HL-60/S4 treated with retinoic acid at 250 ng/mL for 4 days and 3 days (cell line): ENCODE results near the gene ATN1.

Experiments
- in situ Hi-C: fragments of 300-500 bp; cut with MboI; formaldehyde crosslinking; loops from 2 replicates; pipeline ENCODE4 v1.7.0; 2022; ENCODE audit warnings: low sequenced_read_pairs

The ATN1 gene

DNA sequence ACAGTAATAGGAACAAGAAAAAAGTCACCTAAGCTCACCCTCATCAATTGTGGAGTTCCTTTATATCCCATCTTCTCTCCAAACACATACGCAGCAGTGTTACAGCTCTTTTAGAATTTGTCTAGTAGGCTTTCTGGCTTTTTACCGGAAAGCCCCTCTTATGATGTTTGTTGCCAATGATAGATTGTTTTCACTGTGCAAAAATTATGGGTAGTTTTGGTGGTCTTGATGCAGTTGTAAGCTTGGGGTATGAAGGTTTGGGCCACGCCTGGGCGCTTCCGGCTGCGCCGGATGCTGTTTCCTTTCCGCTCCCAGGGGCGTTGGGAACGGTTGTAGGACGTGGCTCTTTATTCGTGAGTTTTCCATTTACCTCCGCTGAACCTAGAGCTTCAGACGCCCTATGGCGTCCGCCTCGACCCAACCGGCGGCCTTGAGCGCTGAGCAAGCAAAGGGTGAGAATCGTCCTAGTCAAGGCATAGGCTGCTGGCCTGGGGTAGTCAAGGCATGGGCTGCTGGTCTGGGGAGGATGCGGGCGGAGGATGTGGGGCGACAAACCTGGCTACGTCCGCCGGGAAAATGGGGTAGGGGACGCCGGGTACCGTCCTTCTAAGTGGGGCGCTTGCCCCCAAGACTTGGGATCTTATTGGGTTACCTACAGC is 16.1 kb downstream of the ATN1 start, which contains the start of the genes C12orf57 and RNU7-1:
Gene C12orf57 (plus strand): TSS at position 301 of the 659 bp plus-strand sequence. CDS start 100 bp downstream, at position 401.
Gene RNU7-1 (plus strand): TSS at position 95 of the 659 bp plus-strand sequence.
- in situ Hi-C loops: no loop called here

DNA sequence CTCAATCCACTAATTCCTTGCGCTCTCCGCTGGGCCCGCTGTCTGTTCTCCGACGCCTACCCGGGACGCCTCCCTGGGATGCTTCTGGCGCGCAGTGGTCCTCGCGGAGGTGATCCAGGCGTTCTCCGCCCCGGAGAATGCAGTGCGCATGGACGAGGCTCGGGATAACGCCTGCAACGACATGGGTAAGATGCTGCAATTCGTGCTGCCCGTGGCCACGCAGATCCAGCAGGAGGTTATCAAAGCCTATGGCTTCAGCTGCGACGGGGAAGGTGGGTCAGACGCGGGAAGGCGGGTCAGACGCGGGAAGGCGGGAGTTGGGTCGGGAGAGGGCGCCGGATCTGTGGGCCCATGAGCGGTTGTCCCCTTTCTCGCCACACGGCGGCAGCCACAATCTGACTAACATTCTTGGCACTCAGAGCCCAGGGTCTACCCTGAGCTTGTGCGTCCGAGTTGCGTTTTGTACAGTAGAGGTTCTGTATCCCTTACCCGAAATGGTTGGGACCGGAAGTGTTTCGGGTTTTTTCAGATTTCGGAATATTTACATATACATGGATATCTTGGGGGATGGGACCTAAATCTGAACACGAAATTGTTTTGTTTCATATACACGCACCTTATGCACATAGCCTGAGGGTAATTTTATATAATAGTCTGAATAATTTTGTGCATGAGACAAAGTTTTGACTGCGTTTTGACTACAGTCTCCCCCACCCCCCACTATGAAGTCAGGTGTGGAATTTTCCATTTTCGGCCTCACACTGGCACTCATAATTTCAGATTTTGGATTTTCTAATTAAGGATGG is 16.8 kb downstream of the ATN1 start:
- in situ Hi-C loops: no loop called here

DNA sequence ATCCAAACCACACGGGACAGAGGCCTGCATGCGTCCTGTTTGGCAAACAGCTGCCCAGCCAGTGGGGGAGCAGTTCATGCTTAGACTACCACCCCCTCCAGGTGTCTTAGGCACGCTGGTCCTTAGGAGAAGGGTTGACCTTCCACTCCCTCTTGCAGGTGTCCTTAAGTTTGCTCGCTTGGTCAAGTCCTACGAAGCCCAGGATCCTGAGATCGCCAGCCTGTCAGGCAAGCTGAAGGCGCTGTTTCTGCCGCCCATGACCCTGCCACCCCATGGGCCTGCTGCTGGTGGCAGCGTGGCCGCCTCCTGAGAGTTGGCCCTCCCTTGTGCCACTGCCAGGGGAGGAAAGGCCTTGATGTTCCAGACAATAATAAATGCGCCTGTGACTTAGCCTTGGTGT is 17.9 kb downstream of the ATN1 start:
- in situ Hi-C loops: no loop called here

DNA sequence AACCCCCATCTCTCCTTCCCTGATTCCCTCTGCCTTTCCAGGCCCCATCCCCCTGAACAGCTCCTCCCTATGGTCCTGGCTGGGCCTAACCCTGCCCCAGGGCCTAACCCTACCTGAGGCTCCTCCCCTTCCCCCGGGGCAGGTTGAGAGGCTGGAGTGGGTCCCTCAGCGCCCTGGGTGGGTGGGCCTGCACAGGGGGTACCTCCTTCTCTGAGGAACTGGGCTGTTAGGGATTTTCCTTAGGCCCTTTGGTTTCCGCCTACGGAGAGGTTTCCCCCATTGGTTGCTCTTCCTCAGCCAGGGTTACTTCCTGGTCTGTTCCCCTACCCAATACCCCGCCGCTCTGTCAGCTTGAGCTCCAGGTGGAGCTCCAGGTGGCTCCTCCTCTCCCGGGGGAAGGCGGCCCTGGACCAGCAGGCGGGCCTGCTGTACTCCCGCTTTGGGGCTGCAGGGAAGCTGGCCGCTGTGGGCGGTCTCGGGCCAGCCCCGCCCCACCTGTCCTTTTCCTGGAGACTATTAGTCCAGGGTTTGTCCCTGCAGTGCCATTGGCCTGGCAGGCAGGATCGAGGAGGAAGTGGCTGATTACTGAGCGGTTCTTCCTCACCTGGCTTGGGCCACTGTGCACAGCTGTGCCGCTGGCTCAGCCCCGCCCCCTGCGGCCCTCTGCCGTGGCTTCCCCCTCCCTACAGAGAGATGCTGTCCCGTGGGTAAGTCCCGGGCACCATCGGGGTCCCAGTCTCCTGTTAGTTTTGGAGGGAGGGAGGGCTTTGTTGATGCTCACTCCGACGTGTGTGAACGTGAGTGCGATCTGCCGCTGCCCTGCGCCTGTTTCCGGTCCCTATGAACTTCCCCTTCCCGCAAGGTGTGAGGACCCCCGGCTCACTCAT is 18.5 kb downstream of the ATN1 start:
- in situ Hi-C loops: no loop called here

DNA sequence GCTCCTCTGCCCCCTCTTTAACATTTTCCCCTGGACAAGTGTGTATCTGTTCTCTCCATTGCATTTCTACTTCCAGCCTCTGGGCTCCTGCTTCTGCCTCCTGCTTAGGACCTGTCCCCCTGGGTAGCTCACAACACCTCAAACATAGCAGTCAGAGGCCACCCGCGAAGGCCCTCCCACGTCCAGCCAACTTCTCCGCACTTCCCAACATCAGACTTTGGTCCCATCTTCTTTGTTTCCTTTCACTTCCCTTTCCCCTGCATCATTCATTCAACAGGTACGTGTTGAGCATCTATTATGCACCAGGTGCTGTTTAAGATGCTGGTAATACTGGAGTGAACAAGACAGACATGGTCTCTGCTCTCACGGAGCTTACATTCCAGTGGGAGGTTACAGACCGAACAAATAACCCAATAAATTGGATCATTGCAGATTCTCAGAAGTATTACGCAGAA is 19.2 kb downstream of the ATN1 start:
- in situ Hi-C loops: no loop called here

DNA sequence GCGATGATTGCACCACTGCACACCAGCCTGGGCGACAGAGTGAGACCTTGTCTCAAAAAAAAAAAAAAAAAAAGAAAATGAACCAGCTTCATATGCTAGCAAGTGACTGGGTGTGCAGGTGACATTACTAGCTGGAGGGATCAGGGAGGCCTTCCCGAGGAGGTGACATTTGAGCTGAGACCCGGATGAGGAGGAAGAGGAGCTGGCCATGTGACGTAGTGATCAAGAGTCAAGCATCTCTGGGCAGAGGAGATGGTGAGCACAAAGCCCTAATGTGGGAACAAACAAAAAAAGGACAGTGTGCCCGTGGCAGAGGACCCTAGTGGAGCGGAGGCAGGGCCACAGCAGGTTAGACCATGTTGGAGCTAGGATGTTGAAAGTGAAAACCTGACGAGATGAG is 19.9 kb downstream of the ATN1 start:
- in situ Hi-C loops: no loop called here

DNA sequence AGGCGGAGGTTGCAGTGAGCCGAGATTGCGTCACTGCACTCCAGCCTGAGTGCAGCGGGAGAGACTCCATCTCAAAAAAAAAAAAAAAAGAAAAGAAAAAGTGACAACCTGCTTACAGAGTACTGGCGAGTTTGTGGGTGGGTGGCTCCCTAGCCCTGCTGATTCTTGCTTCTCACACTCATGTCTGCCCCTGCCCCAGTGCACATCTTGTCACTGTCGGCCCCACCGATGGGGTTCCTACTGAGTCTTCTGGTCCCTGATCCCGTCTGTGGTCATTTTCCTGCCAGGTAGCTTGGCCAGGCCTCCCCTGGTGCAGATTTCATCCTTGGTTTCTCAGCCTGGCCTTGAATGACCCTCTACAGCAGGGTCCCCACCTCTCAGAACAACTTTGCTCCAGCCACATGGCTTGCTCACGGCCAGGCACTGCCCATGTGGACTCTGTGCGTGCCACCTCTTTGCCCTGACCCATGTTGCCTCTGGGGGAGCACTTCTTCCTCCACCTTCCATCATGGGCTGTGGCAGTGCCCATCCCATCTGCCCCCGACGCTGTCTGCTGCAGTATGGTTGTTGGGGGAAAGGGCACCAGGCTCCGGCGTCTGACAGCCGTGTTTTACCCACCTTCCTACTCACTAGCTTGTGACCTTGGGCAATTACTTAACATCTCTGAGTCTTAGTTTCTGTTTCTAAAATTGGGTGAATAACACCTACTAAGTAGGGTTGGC is 21.3 kb downstream of the ATN1 start:
- in situ Hi-C loops: no loop called here

DNA sequence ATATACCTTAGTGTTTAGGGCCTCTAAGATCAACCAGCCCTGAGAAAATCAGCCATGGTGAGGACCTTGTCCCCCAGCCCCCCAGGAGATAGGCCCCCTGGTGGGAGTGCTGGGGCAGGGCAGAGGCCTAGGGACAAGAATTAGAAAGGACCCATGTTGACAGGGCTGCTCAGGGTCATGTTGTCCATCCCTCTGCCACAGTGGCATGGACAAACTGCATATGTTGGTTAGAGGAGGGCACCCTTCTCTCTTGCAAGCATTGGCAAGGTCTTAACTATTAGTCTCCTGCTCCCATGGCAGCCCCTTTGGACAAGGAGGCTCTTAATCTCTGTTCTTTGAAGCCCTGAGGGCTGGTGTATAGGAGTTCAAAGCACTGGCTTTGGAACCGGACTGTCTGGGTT is 22.6 kb downstream of the ATN1 start:
- in situ Hi-C loops: no loop called here

DNA sequence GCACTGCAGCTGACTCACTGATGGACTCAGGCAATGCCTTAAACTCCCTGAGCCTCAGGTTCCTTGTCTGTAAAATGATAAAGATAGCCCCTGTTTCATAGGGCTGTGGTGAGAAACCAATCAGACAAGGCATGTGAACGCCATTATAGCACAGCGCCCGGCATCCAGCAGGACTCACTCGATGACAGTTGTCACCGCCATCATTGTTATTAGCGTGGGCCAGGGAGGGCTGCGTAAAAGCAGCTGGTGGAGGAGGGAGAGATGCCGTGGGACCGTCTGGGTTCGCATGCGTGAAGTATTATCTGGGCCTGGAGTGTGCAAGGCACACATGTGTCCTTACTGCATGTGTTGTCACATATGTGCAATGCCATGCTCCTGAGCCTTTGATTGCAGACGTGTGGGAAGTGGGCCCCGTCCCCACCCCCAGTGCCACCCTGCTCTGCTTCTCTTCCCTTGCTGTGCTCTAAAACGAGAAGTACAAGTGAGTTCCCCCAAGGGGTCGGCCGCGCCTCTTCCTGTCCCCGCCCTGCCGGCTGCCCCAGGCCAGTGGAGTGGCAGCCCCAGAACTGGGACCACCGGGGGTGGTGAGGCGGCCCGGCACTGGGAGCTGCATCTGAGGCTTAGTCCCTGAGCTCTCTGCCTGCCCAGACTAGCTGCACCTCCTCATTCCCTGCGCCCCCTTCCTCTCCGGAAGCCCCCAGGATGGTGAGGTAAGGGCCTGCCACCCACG is 23.2 kb downstream of the ATN1 start, which contains the start of gene PTPN6:
Gene PTPN6 (plus strand): TSS at position 546 of the 730 bp plus-strand sequence. CDS start 157 bp downstream, at position 703.
- in situ Hi-C loops: no loop called here

DNA sequence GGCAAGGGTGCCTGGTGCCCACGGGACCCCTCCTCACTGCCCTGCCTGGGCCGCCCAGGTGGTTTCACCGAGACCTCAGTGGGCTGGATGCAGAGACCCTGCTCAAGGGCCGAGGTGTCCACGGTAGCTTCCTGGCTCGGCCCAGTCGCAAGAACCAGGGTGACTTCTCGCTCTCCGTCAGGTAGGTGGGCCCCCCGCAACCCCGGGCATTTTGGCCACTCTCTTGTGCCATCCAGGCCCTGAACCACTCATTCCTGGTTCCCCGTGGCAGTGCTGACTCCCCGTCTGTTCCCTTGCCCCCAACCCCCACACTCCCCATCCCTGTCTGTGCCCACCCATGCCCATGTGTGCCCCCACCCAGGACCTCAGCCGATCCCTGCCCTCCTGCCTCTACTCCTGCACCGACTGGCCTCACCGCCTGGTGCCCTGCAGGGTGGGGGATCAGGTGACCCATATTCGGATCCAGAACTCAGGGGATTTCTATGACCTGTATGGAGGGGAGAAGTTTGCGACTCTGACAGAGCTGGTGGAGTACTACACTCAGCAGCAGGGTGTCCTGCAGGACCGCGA is 23.9 kb downstream of the ATN1 start:
- in situ Hi-C loops: no loop called here

DNA sequence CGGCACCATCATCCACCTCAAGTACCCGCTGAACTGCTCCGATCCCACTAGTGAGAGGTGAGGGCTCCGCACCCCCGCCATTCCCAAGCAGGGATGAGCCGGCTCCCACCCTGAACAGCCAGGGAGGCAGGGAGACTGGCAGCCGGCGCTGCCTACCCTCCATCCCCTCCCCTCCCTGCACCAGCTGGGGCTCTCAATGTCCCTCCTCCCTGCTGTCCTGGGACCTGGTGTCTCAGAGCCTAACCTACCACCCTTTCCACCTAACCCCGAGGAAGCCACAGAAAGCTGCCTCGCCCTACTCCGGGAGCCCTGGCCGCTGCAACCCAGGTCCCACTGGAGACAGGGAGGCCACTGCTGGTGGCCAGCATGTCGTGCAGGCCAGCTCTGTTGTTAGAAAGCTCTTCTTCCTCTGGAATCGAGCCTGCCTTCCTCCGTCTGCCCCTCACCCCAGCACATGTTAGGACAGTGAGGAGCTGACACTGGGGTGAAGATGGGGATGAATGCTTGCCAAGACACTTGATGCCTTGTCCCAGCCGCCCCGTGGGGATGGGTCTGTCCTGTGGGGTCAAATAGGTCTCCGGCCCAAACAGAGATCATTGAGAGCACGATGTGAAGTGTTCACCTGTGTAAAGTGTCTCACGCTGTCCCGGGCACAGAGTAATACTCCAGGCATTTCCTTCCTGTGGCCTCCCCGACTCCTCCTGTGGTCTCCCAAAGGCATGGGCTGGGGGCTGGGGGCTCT is 24.5 kb downstream of the ATN1 start:
- in situ Hi-C loops: no loop called here

DNA sequence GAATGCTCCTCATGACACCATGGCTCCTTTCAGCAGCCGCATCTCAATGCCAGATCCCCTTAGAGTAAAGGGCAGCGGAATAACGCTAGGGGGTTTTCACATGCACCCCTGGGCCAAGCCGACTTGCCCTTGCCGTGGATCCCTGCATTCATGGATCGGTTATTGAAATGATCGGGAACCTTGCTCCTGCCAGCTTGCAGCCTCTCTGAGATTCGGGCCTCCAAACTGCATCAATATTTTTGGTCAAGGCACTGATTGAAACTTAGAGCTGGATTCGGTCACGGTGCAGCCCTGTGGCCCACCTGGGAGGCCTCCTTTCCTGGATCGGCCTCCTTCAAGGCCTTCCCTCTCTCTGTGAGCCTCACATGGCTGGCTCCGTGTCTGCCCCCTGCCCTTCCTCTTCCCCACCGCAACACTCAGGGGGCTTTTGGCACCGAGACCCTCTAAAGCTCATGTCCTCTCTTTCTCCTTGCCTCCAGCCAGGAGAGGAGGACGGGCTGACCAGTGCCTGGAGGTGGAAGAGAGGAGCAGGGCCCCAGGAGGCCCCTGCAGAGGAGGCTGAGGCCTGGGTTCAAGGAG is 25.2 kb downstream of the ATN1 start:
- in situ Hi-C loops: no loop called here

DNA sequence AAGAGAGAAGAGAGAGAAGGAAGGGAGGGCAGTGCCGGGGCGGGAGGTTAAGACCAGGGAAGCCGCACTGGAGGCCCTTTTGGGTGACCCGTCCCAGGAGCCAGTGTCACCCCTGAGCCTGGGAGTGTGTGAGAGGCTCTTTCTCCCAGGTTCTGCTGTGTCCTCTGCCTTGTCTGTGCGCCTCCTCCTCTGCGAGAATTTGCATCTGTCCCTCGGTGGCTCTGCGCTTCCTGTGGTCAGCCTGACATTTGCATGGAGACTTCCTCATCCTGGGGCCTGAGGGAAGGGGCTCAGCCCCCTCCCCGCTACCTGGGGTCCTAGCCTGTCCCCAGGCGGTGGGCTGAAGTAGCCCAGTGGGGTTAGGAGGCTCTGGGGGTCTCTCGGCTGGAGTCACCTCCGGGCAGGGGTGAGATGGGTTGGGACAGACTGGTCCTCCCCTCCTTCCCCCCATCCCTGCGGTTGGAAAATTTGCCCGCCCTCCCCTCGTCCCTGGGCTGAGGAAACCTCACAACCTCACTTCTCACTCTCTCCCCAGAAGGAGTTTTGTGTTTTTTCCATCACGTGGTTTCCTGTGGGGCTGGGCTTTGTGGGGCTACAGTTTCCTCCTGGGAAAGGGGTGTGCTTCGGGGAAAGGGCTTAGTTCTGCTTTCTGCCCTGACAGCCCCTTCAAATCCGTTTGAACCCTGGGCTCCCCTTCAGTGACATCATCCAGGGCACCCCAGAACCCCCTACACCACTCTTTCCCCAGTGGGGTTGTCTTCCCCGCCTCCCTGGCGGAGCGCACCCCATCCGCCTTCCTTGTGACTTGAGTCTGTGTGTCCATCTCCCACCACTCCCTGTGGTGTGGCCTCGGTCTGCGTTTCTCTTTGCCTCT is 25.9 kb downstream of the ATN1 start:
- in situ Hi-C loops: no loop called here

DNA sequence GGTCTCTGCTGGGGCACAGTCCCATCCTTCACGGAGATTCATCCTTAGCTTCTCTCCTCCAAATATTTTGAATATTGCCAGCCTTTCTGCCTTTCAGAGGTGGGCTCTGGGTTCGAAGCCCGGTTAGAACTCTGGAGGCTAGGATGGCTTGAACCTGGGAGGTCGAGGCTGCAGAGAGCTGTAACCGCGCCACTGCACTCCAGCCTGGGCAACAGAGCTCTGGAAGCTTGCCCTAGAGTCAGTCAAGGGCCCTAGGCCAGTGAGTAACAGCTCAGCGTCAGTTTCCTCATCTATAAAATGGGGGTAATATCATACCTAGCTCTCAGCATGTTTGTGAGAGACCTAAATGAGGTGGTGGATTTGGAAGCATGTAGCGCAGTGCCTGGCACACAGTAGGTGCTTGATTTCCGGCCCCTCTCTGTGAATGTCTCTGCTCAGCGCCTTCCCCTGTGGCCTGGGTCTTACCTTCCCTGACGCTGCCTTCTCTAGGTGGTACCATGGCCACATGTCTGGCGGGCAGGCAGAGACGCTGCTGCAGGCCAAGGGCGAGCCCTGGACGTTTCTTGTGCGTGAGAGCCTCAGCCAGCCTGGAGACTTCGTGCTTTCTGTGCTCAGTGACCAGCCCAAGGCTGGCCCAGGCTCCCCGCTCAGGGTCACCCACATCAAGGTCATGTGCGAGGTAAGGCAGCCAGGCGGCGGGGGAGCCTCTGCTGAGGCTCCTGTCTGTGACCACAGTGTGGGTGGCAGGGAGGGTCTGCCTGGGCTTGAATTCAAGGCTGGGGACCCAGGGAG is 26.8 kb downstream of the ATN1 start:
- in situ Hi-C loops: no loop called here

DNA sequence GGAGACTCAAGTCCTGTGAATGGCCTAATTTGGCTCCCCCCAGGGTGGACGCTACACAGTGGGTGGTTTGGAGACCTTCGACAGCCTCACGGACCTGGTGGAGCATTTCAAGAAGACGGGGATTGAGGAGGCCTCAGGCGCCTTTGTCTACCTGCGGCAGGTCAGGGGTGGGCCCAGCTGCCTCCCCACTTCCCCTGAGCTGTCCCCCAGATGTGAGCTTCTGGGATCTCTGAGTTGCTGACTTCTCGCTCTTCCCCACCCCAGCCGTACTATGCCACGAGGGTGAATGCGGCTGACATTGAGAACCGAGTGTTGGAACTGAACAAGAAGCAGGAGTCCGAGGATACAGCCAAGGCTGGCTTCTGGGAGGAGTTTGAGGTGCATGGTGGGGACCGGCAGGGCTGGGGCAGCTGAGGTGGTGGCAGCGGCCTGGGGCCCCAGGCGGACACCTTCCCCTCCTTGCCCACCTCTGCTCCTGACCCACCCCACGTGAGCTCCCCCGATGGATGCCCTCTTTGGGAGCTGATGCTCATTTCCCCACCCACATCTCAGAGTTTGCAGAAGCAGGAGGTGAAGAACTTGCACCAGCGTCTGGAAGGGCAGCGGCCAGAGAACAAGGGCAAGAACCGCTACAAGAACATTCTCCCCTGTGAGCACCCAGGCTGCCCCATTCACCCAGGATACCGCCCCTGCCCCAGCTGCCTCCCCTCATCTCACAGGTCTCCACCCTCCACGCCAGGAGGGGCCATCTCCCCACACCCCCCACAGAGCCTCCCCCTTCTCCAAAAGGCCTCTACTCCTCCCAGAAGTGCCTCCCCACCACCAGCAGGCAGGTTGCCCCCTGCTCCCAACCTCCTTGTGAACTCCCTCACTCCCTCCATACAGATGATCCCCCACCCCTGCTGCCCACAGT is 27.6 kb downstream of the ATN1 start:
- in situ Hi-C loops: no loop called here
